Uterus (tissue), 4 donors: ENCODE measurements around the gene FKBP5. TPM values are rescaled to one million over a fixed set of nuclear protein-coding genes. Genes with fewer than 3 reads are reported as not detected.
"Not testable (repeated sequence)": the region's sequence is repeated elsewhere in the genome, so short reads cannot be mapped to it uniquely, and the experiment has no call there.

ENCODE experiments used
- DNase-seq, 2 donors: peaks; one replicate each; pipeline ENCODE4 v3.0.0-alpha.2; 2019 to 2020
- H3K27ac ChIP-seq, 2 donors: fragments of 200-600 bp; sonication (generic); 1 replicate in 1 of 2; 2 replicates in 1 of 2; pipeline ENCODE4 v1.5.1; 2016 to 2018
- H3K27me3 ChIP-seq, 2 donors: fragments of 200-600 bp; sonication (generic); one replicate each; pipeline ENCODE4 v1.5.1; 2018 to 2019; ENCODE audit warnings: control low read depth in 1 of 2
- H3K36me3 ChIP-seq, 2 donors: fragments of 200-600 bp; sonication (generic); one replicate each; pipeline ENCODE4 v1.5.1; 2019; ENCODE audit warnings: control low read depth in 1 of 2
- H3K4me1 ChIP-seq, 2 donors: fragments of 200-600 bp; sonication (generic); one replicate each; pipeline ENCODE4 v1.5.1; 2018 to 2019; ENCODE audit warnings: control low read depth in 1 of 2
- H3K4me3 ChIP-seq, 2 donors: fragments of 200-600 bp; sonication (generic); 1 replicate in 1 of 2; 2 replicates in 1 of 2; pipeline ENCODE4 v1.5.1; 2018 to 2019; ENCODE audit warnings: mild to moderate bottlenecking in 1 of 2
- H3K9me3 ChIP-seq, 2 donors: fragments of 200-600 bp; sonication (generic); one replicate each; pipeline ENCODE4 v1.5.1; 2019; ENCODE audit warnings: control low read depth in 1 of 2
- CTCF ChIP-seq, 4 experiments: fragments of 200-600 bp in 2 of 4; fragments of 450-650 bp in 2 of 4; sonication (generic) in 2 of 4; IDR thresholded peaks; one replicate each; pipeline ENCODE4 v1.5.1; 2016 to 2019; ENCODE audit warnings: antibody characterized with exemption in 4 of 4, mild to moderate bottlenecking in 2 of 4, moderate library complexity in 1 of 4
- POLR2A ChIP-seq, 2 donors: fragments of 450-650 bp; IDR thresholded peaks; one replicate each; pipeline ENCODE4 v1.6.1; 2016; ENCODE audit warnings: antibody characterized with exemption in 2 of 2, mild to moderate bottlenecking in 1 of 2, moderate library complexity in 1 of 2
- intact Hi-C: fragments of 100-400 bp; cut with DNase I; formaldehyde crosslinking; loops from one replicate; pipeline ENCODE4 v1.15.1; 2023; ENCODE audit warnings: low total_unique reads
- total RNA-seq, 4 donors: library from RNA; depleted of rRNA in 3 of 4; stranded (reverse); fragments of >200 nt in 3 of 4; gene quantifications; one replicate each; pipeline versions ENCODE4 v1.1.0 to v1.2.4, GENCODE V29; 2014 to 2023
- donor health status: DM: yes; HTN: yes; CAD: no.

The FKBP5 gene
- total RNA-seq, 4 donors from 2014 or later, result 35.1 to 197 (median 84.5) TPM

GRCh38 chr6:35735452-35735851, 46.7 kb upstream of the FKBP5 start:
- Histone ChIP-seq H3K36me3 (no peaks in the 10 kb centered on the region), H3K9me3 (no peaks in the 10 kb centered on the region), H3K4me3 (no peak overlapping the region), H3K4me1 (peaks cover 12 to 13% of the 10 kb centered on the region in 2 donors), H3K27ac (peak overlapping the region; percentile 55 to 98), H3K27me3 (no peaks in the 10 kb centered on the region)
- intact Hi-C loops, result loop anchor here (5.0 kb wide), 2 partner anchors 153 to 213 kb away; no protein-coding TSS in a partner anchor
- TF ChIP-seq CTCF (IDR thresholded peaks at IDR 0.05) (no peak), POLR2A (IDR thresholded peaks at IDR 0.05) (no peak)
- DNase-seq, result no peak

DNA sequence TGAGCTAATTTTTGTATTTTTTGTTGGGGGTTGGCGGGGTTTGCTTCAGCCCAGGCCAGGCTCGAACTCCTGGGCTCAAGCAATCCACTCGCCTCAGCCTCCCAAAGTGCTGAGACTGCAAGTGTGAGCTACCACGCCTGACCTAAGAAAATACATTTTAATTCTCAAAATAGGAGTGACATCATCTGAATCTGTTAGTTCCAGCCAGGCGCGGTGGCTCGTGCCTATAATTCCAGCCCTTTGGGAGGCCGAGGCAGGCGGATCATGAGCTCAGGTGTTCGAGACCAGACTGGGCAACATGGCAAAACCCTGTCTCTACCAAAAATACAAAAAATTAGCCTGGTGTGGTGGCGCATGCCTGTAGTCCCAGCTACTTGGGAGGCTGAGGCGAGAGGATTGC, 45.6 kb upstream of the FKBP5 start:
- peak overlapping the region; percentile 98 to 100 for H3K27ac ChIP-seq
- H3K36me3 ChIP-seq, H3K9me3 ChIP-seq, H3K4me3 ChIP-seq, H3K27me3 ChIP-seq, DNase-seq: not testable (repeated sequence)
- H3K4me1 ChIP-seq, result peaks cover 14 to 18% of the 10 kb centered on the region in 2 donors
- intact Hi-C loops, result loop anchor here (5.0 kb wide), 1 partner anchor 132 kb away; no protein-coding TSS in a partner anchor

DNA sequence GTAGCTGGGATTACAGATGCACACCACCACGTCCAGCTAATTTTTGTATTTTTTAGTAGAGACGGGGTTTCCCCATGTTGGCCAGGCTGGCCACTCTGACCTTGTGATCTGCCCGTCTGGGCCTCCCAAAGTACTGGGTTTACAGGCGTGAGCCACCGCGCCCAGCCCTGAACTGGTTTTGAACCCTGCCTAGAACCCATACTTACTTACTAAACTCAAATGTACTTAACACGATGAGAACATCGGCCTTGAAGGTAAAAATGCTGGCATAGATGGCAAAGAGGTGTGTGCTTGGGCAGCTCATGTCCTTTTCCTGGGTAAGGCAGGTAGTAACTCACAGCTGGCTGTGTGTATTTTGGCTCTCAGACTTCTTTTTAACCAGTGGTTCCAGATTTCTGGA, 44.9 kb upstream of the FKBP5 start:
- Histone ChIP-seq H3K9me3 (no peaks in the 10 kb centered on the region), H3K36me3 (no peaks in the 10 kb centered on the region), H3K4me3 (no peak overlapping the region), H3K27me3 (no peaks in the 10 kb centered on the region), H3K27ac (peak overlapping the region; percentile 98 to 100), H3K4me1 (peaks cover 21 to 25% of the 10 kb centered on the region in 2 donors)
- DNase-seq, result no peak
- TF ChIP-seq CTCF (IDR thresholded peaks at IDR 0.05) (no peak), POLR2A (IDR thresholded peaks at IDR 0.05) (no peak)
- intact Hi-C loops, result loop anchor here (5.0 kb wide), 1 partner anchor 131 kb away; no protein-coding TSS in a partner anchor

DNA sequence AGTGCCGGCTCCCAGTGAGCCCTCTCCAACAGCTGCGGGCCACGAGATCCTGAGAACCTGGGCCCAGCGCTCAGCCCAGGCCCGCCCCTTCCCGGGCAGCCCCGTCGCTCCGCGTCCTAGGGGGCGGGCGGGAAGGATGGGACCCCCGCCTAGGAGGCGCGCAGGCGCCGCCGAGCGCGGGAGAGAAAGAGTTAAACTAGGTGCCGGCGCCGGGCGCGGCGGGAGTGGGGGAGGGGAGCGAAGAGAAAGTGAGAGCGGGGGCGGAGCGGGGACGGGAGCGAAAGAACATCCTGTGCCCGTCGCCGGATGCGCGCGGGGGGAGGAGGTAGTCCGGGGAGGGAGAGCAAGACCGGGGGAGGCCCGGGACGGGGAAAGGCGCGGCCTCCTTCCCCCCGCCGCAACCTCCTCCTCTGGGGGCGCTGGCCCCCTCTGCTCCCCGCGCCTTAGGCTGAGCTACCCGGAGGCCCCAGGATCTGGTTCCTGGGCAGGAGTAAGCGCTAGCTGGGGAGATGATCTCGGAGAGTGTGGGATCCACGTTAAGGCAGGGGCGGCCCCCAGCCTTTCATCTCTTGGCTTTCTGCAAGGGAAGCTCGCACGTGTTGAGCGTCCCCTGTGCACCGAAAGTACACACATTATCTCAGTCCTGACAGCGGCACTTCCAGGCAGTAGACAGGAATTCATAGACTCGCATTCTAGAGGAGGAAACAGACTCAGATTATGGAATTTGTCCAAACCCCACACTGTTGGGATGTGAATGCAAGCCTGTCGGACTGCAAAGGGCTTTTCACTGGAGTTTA, 43.2 kb upstream of the FKBP5 start:
- peak; percentile 98 to 99 for DNase-seq
- Histone ChIP-seq H3K27ac (peak overlapping the region; percentile 98 to 100), H3K9me3 (no peaks in the 10 kb centered on the region), H3K36me3 (no peaks in the 10 kb centered on the region), H3K4me3 (peak overlapping the region; percentile 55 to 66), H3K27me3 (no peaks in the 10 kb centered on the region), H3K4me1 (peaks cover 25 to 27% of the 10 kb centered on the region in 2 donors)
- peak in 3 of 4 experiments; percentile 15 to 27 (median 19) for TF ChIP-seq CTCF (IDR thresholded peaks at IDR 0.05)
- TF ChIP-seq POLR2A (IDR thresholded peaks at IDR 0.05), result peak; percentile 44 to 48
- intact Hi-C loops, result loop anchor here (5.0 kb wide), 1 partner anchor 130 kb away; no protein-coding TSS in a partner anchor

DNA sequence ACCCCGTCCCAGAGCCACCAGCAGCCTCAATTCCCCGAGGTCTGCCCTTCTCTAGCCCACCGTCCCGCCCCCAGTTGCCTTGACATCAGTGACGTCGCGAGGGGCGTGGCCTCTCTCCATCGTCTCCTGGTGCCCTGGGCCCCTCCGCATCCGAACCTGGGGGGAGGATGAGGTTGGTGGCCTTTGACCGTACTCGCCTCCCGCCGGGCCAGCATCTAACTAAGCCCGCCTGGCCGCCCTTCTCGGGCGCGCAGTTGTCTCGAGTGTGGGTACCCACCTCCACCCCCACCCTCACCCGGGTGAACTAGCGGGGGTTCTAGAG, 42.7 kb upstream of the FKBP5 start:
- H3K4me3 ChIP-seq, result peak overlapping the region; percentile 55 to 66
- intact Hi-C loops, result loop anchor here (5.0 kb wide), 1 partner anchor 129 kb away; no protein-coding TSS in a partner anchor
- peaks cover 27 to 31% of the 10 kb centered on the region in 2 donors for H3K4me1 ChIP-seq
- no peak for TF ChIP-seq CTCF (IDR thresholded peaks at IDR 0.05)
- TF ChIP-seq POLR2A (IDR thresholded peaks at IDR 0.05), result peak; percentile 86 to 92
- H3K27ac ChIP-seq, result peak overlapping the region; percentile 98 to 100
- H3K9me3 ChIP-seq, result no peaks in the 10 kb centered on the region
- DNase-seq, result peak; percentile 98 to 99
- no peaks in the 10 kb centered on the region for H3K27me3 ChIP-seq
- no peaks in the 10 kb centered on the region for H3K36me3 ChIP-seq
